ENCODE data around the gene DCAF12.
"Not testable (repeated sequence)": the region's sequence is repeated elsewhere in the genome, so short reads cannot be mapped to it uniquely, and the experiment has no call there.

The DCAF12 gene

DNA sequence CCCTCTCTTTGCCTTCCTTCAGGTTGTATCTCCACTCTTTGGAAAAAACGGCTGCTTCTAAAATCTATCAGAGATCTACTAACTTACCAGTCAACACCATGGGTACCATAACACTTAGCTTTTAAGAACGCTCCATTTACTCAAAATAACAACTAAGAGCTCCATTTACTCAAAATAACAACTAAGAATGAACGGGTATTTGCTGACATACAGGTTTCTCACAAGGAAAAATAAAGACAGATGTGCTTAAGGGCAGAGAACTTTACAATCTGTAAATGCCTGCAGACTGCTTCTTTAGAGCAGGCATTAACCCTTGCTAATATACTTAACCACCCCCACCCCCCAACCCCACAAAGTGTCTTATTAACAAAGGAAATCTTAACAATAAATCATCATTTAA, 80.6 kb downstream of the DCAF12 start:
- Histone ChIP-seq H3K4me3 (ENCODE audit: low read depth, low read length) (peak overlapping the region; percentile 2; the same call in 1 of the 2 replicates), H2AFZ (ENCODE audit: low read length, unreplicated experiment) (no peak overlapping the region), H3K27me3 (ENCODE audit: insufficient read depth, low read length) (no peaks in the 10 kb centered on the region), H3K36me3 (ENCODE audit: insufficient read depth, low read length) (peaks cover 6% of the 10 kb centered on the region; the same call in 1 of the 2 replicates), H3K79me2 (ENCODE audit: control insufficient read depth, insufficient read depth, low read length, unreplicated experiment) (peaks cover 71% of the 10 kb centered on the region), H3K27ac (ENCODE audit: low read depth, low read length) (no peak overlapping the region), H3K4me1 (ENCODE audit: control insufficient read depth, insufficient read depth, low read length, unreplicated experiment) (peaks cover 12% of the 10 kb centered on the region)

DNA sequence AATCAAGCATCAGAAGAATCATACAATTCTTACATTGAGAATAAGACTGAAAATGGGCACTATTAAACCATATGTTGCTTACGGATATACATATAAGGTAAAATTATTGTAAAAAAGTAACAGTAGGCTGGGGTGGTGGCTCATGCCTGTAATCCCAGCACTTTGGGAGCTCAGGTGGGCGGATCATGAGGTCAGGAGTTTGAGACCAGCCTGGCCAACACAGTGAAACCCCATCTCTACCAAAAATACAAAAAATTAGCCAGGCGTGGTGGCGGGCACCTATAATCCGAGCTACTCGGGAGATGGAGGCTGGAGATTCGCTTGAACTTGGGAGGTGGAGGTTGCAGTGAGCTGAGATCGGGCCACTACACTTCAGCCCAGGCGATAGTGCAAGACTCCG, 84.4 kb downstream of the DCAF12 start:
- peaks cover 75% of the 10 kb centered on the region for H3K79me2 ChIP-seq (ENCODE audit: control insufficient read depth, insufficient read depth, low read length, unreplicated experiment)
- H3K4me3 ChIP-seq (ENCODE audit: low read depth, low read length); H3K27ac ChIP-seq (ENCODE audit: low read depth, low read length); H3K27me3 ChIP-seq (ENCODE audit: insufficient read depth, low read length); H3K36me3 ChIP-seq (ENCODE audit: insufficient read depth, low read length); H3K4me1 ChIP-seq (ENCODE audit: control insufficient read depth, insufficient read depth, low read length, unreplicated experiment); H2AFZ ChIP-seq (ENCODE audit: low read length, unreplicated experiment): not testable (repeated sequence)

DNA sequence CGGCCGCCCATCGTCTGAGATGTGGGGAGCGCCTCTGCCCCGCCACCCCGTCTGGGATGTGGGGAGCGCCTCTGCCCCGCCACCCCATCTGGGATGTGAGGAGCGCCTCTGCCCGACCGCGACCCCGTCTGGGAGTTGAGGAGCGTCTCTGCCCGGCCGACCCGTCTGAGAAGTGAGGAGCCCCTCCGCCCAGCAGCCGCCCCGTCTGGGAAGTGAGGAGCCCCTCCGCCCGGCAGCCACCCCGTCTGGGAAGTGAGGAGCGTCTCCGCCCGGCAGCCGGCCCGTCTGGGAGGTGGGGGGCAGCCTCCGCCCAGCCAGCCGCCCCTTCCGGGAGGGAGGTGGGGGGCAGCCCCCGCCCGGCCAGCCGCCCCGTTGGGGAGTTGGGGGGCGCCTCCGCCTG, 87.6 kb downstream of the DCAF12 start:
- not testable (repeated sequence) for H3K4me3 ChIP-seq (ENCODE audit: low read depth, low read length); H3K27ac ChIP-seq (ENCODE audit: low read depth, low read length); H3K4me1 ChIP-seq (ENCODE audit: control insufficient read depth, insufficient read depth, low read length, unreplicated experiment); H2AFZ ChIP-seq (ENCODE audit: low read length, unreplicated experiment); H3K27me3 ChIP-seq (ENCODE audit: insufficient read depth, low read length); H3K36me3 ChIP-seq (ENCODE audit: insufficient read depth, low read length)
- H3K79me2 ChIP-seq (ENCODE audit: control insufficient read depth, insufficient read depth, low read length, unreplicated experiment) = peaks cover 73% of the 10 kb centered on the region

DNA sequence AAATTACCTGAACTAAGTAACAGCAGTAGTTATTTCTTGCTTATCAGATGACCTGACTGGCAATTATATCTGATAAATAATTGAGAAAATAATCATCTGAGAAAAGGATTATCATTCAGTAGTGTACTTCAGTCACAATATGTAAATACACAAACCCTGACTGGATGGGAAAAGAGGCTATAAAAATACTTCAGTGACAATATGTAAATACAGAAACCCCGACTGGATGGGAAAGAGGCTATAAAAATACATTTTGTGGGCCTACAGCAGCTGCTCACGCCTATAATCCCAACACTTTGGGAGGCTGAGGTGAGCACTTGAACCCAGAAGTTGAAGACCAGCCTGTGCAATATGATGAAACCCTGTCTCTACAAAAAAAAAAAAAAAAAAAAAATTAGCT, 88.9 kb downstream of the DCAF12 start:
- Histone ChIP-seq H2AFZ (ENCODE audit: low read length, unreplicated experiment) (no peak overlapping the region), H3K36me3 (ENCODE audit: insufficient read depth, low read length) (peaks cover 2% of the 10 kb centered on the region; the same call in 1 of the 2 replicates), H3K27me3 (ENCODE audit: insufficient read depth, low read length) (no peaks in the 10 kb centered on the region), H3K4me3 (ENCODE audit: low read depth, low read length) (no peak overlapping the region), H3K4me1 (ENCODE audit: control insufficient read depth, insufficient read depth, low read length, unreplicated experiment) (no peaks in the 10 kb centered on the region), H3K27ac (ENCODE audit: low read depth, low read length) (no peak overlapping the region), H3K79me2 (ENCODE audit: control insufficient read depth, insufficient read depth, low read length, unreplicated experiment) (peaks cover 71% of the 10 kb centered on the region)

DNA sequence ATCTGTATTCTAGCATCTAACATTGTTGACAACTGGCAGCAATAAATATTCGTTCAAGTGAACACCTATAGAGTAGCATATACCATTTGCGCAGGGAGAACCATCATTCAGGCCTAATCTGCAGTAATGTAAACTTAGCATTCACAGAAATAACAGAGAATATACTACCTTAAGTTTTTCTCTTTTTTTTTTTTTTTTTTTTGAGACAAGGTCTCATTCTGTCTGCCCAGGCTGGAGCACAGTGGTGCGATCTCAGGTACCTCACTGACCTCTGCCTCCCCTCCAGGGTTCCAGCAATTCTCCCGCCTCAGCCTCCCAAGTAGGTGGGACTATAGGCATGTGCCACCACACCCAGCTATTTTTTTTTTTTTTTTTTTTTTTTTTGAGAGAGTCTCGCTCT, 89.9 kb downstream of the DCAF12 start:
- Histone ChIP-seq H2AFZ (ENCODE audit: low read length, unreplicated experiment) (no peak overlapping the region), H3K4me1 (ENCODE audit: control insufficient read depth, insufficient read depth, low read length, unreplicated experiment) (no peaks in the 10 kb centered on the region), H3K27ac (ENCODE audit: low read depth, low read length) (no peak overlapping the region), H3K79me2 (ENCODE audit: control insufficient read depth, insufficient read depth, low read length, unreplicated experiment) (peaks cover 72% of the 10 kb centered on the region), H3K4me3 (ENCODE audit: low read depth, low read length) (no peak overlapping the region), H3K36me3 (ENCODE audit: insufficient read depth, low read length) (no peaks in the 10 kb centered on the region), H3K27me3 (ENCODE audit: insufficient read depth, low read length) (no peaks in the 10 kb centered on the region)

Data from ACC112 (cell line).